ENCODE measurements around the gene BCL11A. TPM values are rescaled to one million over a fixed set of nuclear protein-coding genes. Genes with fewer than 3 reads are reported as not detected.

BCL11A gene
- polyA plus RNA-seq, 2 of the 4 experiments (the other 2 are of a cell fraction) = 0.12 to 0.13 TPM

DNA sequence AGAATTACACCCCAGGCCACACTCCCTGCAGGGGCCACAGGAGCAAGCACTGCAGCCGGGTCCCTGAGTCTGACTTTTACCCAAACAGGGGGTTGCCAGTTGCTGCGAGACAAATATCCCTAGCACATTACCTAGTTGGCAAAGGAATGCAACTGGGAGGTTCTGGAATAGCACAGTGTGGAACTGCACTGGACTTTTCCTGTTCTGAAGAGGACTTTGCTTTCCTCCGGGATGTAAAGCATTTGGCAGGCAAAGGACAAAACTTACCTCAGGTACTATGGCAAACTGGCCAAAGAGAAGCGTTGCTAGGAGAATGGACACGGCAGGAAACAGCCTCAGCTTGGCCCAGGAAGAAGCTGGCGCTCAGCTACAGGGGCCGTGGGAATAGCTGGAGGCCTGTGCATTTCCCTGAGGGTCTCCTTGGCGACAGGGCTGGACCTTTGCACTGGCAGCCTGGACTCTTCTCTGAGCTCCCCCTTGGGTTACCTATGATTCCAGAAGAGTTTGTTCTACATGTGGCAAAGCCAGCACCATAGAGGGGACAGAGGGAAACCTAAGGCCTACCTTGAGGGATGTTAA lies 45.0 kb downstream of the BCL11A start:
- ChIA-PET CTCF (interaction anchor here (0.6 kb wide), 1 partner anchor 42 kb away, joined by 3 read pairs; no protein-coding TSS in a partner anchor), POLR2A (no interaction called here)
- H3K9me3 ChIP-seq = no peaks in the 10 kb centered on the region
- TF ChIP-seq HOXB13 (CRISPR knock-in tag; IDR thresholded peaks at IDR 0.05; ENCODE audit: low read depth) = no peak
- TF ChIP-seq RAD21 (conservative IDR thresholded peaks at IDR 0.05 in 1 of 2, IDR thresholded peaks at IDR 0.05 in 1 of 2) = no peak
- TF ChIP-seq SREBF2 (IDR thresholded peaks at IDR 0.05) = no peak
- TF ChIP-seq HEYL (CRISPR knock-in tag; IDR thresholded peaks at IDR 0.05) = no peak
- no peak for TF ChIP-seq JUN (IDR thresholded peaks at IDR 0.05)
- TF ChIP-seq PHF8 (IDR thresholded peaks at IDR 0.05; ENCODE audit: borderline replicate concordance, low read depth) = no peak
- ATAC-seq (no peak), DNase-seq (ENCODE audit: low read depth in 1 of 2, low spot score in 1 of 2) (no peak), FAIRE-seq (no peak)
- no peak overlapping the region for H3K27ac ChIP-seq
- H3K4me1 ChIP-seq = no peaks in the 10 kb centered on the region
- 36% methylated on average over 8 of the region's 8 CpGs for WGBS (ENCODE audit: missing lambda C conversion rate)
- H3K4me2 ChIP-seq = no peak overlapping the region
- H3K4me3 ChIP-seq = no peak overlapping the region

DNA sequence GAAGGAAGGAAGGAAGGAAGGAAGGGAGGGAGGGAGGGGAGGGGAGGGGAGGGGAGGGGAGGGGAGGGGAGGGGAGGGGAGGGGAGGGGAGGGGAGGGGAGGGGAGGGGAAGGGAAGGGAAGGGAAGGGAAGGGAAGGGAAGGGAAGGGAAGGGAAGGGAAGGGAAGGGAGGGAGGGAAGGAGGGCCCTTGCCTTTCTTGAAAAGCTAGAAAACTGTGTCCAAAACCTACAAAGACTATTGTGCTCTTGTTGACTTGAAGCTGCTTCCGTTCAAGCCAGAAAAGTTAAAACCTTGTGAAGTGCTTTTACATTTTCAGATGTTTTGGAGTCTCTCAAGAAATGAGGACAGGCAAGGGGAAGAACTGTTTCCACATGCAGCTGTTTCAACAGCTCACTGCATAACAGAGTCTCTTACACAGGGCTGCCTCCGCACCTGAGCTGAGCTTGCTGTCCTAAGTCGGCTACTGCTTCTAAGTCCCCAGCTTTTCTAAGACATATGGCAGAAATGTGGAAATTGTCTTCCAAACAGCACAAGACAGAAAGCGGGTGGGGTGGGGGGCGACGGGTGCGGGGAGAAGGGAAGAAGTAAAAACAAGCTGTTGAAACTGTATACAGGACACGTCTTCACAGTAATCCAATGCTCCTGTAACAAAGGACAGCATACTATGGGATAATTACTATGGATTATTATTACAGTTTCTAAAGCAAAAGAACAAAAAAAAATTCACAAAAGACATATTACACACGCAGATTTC lies 46.1 kb downstream of the BCL11A start:
- POLR2A ChIA-PET = no interaction called here
- H3K4me1 ChIP-seq = no peaks in the 10 kb centered on the region
- DNase-seq (ENCODE audit: low read depth in 1 of 2, low spot score in 1 of 2) = no peak
- no peaks in the 10 kb centered on the region for H3K9me3 ChIP-seq
- H3K4me3 ChIP-seq = no peak overlapping the region
- H3K4me2 ChIP-seq = no peak overlapping the region
- 53% methylated on average over 9 of the region's 9 CpGs for WGBS (ENCODE audit: missing lambda C conversion rate)
- no peak overlapping the region for H3K27ac ChIP-seq
- no peak for ATAC-seq
- FAIRE-seq = no peak
- TF ChIP-seq ELK1 (IDR thresholded peaks at IDR 0.05; ENCODE audit: low read depth, low read length) (no peak), EP300 (IDR thresholded peaks at IDR 0.05) (no peak), POLR2A (IDR thresholded peaks at IDR 0.05; ENCODE audit: low read length) (no peak), HDAC2 (IDR thresholded peaks at IDR 0.05) (no peak), POLR2AphosphoS2 (conservative IDR thresholded peaks at IDR 0.05; ENCODE audit: low read length) (no peak), FOSL2 (IDR thresholded peaks at IDR 0.05) (no peak), FOSL2 (CRISPR knock-in tag; IDR thresholded peaks at IDR 0.05) (no peak), KDM1A (IDR thresholded peaks at IDR 0.05; ENCODE audit: low read depth) (no peak), ESRRA (IDR thresholded peaks at IDR 0.05; ENCODE audit: borderline replicate concordance, low read length) (no peak), PHF8 (IDR thresholded peaks at IDR 0.05; ENCODE audit: borderline replicate concordance, low read depth) (no peak), CBX2 (IDR thresholded peaks at IDR 0.05; ENCODE audit: borderline replicate concordance, low read depth) (no peak), HOXB5 (CRISPR knock-in tag; IDR thresholded peaks at IDR 0.05) (no peak), MAZ (IDR thresholded peaks at IDR 0.05; ENCODE audit: borderline replicate concordance, low read depth, low read length) (no peak), KDM5A (IDR thresholded peaks at IDR 0.05) (no peak), ZC3H11A (IDR thresholded peaks at IDR 0.05) (no peak), CBX8 (IDR thresholded peaks at IDR 0.05) (no peak)
- TF ChIP-seq, protein P1, sequence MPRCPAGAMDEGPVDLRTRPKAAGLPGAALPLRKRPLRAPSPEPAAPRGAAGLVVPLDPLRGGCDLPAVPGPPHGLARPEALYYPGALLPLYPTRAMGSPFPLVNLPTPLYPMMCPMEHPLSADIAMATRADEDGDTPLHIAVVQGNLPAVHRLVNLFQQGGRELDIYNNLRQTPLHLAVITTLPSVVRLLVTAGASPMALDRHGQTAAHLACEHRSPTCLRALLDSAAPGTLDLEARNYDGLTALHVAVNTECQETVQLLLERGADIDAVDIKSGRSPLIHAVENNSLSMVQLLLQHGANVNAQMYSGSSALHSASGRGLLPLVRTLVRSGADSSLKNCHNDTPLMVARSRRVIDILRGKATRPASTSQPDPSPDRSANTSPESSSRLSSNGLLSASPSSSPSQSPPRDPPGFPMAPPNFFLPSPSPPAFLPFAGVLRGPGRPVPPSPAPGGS (IDR thresholded peaks at IDR 0.05) = no peak
- CTCF ChIA-PET = interaction anchor here (0.6 to 1.0 kb wide), 2 partner anchors 43 to 74 kb away, joined by 3 to 4 read pairs; no protein-coding TSS in a partner anchor

DNA sequence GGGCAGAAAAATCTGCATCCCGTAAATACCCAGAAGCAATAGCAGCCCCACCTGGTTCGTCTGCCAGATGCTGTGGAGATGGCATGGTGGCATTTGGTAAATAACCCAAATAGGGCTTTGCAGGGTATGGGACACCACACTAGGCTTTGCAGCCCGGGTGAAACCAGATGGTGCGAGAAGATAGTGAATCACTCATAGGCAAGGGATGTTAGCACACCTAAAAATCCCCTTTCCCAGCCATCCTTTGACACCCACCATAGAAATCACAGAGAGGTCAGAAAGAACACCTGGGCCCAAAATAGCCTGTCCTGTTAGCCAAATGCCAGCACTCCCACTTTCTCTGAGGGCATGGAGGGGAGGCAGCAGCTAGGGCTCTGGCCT lies 47.6 kb downstream of the BCL11A start:
- TF ChIP-seq CHD2 (IDR thresholded peaks at IDR 0.05; ENCODE audit: low read length, partially characterized antibody) (no peak), TP53 (CRISPR knock-in tag; IDR thresholded peaks at IDR 0.05) (no peak), CHD4 (IDR thresholded peaks at IDR 0.05; ENCODE audit: borderline replicate concordance) (no peak), FOXS1 (CRISPR knock-in tag; IDR thresholded peaks at IDR 0.05) (no peak), RAD21 (conservative IDR thresholded peaks at IDR 0.05 in 1 of 2, IDR thresholded peaks at IDR 0.05 in 1 of 2) (no peak), EHMT2 (IDR thresholded peaks at IDR 0.05; ENCODE audit: low read depth) (no peak), CBX2 (IDR thresholded peaks at IDR 0.05; ENCODE audit: borderline replicate concordance, low read depth) (no peak), NR3C1 (IDR thresholded peaks at IDR 0.05) (no peak)
- TF ChIP-seq, protein P2, sequence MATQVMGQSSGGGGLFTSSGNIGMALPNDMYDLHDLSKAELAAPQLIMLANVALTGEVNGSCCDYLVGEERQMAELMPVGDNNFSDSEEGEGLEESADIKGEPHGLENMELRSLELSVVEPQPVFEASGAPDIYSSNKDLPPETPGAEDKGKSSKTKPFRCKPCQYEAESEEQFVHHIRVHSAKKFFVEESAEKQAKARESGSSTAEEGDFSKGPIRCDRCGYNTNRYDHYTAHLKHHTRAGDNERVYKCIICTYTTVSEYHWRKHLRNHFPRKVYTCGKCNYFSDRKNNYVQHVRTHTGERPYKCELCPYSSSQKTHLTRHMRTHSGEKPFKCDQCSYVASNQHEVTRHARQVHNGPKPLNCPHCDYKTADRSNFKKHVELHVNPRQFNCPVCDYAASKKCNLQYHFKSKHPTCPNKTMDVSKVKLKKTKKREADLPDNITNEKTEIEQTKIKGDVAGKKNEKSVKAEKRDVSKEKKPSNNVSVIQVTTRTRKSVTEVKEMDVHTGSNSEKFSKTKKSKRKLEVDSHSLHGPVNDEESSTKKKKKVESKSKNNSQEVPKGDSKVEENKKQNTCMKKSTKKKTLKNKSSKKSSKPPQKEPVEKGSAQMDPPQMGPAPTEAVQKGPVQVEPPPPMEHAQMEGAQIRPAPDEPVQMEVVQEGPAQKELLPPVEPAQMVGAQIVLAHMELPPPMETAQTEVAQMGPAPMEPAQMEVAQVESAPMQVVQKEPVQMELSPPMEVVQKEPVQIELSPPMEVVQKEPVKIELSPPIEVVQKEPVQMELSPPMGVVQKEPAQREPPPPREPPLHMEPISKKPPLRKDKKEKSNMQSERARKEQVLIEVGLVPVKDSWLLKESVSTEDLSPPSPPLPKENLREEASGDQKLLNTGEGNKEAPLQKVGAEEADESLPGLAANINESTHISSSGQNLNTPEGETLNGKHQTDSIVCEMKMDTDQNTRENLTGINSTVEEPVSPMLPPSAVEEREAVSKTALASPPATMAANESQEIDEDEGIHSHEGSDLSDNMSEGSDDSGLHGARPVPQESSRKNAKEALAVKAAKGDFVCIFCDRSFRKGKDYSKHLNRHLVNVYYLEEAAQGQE (IDR thresholded peaks at IDR 0.05) = no peak
- ATAC-seq (no peak), FAIRE-seq (no peak), DNase-seq (ENCODE audit: low read depth in 1 of 2, low spot score in 1 of 2) (no peak)
- H3K9me3 ChIP-seq = no peaks in the 10 kb centered on the region
- ChIA-PET POLR2A (no interaction called here), CTCF (no interaction called here)
- H3K4me1 ChIP-seq = no peaks in the 10 kb centered on the region
- H3K4me2 ChIP-seq = no peak overlapping the region
- no peak overlapping the region for H3K27ac ChIP-seq
- H3K4me3 ChIP-seq = no peak overlapping the region
- 45% methylated on average over 4 of the region's 4 CpGs for WGBS (ENCODE audit: missing lambda C conversion rate)
